Hematopoietic multipotent progenitor cell treated with erythropoietin and hydrocortisone succinate and interleukin-3 and kit ligand, for 4 days (in vitro differentiated cells): ENCODE data around the gene PLIN5.
"Not testable (repeated sequence)": the region's sequence is repeated elsewhere in the genome, so short reads cannot be mapped to it uniquely, and the experiment has no call there.

ENCODE experiments used
- DNase-seq: peaks from one replicate; pipeline ENCODE4 v3.0.0-alpha.2; 2015

Gene PLIN5

DNA sequence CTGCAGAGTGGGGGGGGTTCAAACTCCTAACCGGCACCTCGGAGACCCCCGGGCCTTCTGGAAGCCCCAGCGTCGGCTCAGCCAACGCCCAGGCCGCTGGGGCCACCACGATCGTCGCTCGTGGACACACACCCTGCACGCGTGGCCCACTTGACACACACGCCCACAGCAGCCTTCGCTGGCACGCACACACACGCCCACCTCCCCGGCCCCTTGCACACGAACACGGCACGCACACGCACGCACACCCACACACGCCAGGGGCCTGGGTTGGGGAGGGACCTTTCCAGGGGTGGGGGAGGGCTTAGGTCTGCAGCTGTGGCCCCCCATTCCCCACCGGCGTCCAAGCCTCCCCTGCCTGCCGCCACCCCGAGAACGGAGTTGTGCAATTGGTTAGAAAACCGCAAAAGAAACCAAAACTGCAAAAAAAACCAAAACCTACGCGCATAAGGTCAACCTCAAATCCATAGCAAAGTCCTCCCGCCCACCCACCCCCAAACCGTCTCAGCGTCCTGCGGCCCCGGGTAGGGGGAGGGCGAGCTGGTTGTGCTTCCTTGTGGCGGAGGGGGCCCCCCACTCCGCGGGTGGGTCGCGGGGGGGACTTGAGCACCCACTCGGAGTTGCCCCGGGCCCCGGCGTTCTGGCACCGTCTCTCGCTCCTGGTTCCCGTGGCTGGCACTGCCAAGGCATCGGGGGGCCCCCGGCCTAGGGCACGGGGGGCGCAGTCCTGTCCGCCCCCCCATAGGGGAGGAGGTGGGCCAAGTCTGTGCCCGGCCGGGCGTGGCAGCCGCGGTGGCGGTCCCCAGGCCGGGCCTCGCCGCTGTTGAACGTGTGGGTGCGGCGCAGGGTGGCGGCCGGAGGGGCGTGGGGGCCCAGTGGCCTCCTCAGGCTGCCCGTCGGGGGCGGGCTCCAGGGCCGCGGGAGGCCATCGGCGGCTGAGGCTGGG lies 8.1 kb upstream of the PLIN5 start:
- DNase-seq, result peak; percentile 60

DNA sequence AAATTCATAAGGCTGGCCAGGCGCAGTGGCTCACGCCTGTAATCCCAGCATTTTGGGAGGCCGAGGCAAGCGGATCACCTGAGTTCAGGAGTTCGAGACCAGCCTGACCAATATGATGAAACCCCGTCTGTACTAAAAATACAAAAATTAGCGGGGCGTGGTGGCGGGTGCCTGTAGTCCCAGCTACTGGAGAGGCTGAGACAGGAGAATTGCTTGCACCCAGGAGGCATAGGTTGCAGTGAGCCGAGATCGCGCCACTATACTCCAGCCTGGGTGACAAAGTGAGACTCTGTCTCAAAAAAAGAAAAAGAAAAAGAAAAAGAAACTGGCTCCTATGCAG lies 6.8 kb upstream of the PLIN5 start:
- not testable (repeated sequence) for DNase-seq

DNA sequence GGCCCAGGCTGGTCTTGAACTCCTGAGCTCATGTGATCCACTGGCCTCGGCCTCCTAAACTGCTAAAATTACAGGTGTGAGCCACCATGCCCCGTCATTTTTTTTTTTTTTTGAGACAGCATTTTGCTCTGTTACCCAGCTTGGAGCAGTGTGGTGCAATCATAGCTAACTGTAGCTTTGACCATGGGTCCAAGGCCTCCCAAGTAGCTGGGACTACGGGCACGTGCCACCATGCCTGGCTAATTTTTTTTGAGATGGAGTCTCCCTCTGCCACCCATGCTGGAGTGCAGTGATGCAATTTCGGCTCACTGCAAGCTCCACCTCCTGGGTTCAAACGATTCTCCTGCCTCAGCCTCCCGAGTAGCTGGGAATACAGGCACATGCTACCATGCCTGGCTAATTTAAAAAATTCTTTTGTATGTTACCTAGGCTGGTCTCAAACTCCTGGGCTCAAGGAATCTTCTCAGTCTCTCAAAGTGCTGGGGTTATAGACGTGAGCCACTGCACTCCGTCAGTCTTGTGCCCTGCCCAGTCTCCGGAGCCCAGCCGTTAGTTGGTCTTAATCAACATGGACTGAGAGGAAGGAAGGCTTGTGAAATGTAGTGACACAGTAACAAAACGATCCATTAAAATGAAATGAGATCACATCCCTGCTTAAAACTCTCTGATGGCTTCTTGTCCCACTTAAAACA lies 6.2 kb upstream of the PLIN5 start:
- DNase-seq, result peak; percentile 58

DNA sequence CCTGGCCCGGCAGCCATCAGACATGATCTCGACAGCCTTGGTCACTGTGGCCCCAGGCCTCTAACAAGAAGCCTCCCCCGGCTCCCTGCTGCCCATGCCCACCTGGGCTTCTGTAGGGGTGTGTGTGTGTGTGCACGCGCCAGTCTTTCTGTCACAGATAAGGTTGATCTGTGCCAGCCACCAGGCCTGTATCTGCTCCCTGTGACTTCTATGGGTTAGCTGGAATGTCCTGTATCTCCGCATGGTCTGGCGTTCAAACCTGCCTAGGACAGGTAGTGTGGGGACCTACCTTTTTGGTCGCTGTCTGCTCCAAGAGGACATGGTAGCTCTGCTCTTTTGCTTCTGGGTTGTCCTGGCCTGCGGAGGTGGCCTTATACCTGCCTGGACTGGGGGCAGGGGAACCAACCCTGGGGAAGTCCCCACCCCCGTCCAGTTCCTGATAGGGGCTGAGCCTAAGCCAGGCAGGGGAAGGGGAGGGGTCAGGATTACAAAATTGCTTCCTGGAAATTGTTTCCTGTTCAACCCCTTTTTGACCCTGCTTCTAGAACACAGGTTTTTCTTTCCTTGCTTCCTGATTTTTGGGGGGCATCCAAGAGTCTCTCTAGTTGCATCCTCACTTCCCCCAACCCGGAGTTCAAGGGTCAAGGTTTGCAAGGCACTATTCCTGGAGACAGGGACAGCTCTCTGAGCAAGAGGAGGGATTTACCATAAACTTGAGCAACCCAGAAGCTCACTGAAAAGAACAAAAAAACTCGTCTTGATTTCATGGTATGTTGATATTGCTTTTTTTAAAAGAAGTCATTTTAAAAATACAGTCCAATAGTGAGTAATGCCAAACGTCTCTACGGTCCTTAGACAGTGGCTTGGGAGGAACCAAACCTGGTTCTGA lies 4.9 kb upstream of the PLIN5 start, which contains the start of gene LRG1:
LRG1 (minus strand) TSS at position 344 of the 889 bp plus-strand sequence; CDS start at position 321, 23 bp downstream.
- DNase-seq, result peak; percentile 80

- no peak for DNase-seq
Observed at GRCh38 chr19:4539169-4539692, 4.2 kb upstream of the PLIN5 start.

GRCh38 chr19:4538601-4538954 lies 3.6 kb upstream of the PLIN5 start:
- no peak for DNase-seq

DNA sequence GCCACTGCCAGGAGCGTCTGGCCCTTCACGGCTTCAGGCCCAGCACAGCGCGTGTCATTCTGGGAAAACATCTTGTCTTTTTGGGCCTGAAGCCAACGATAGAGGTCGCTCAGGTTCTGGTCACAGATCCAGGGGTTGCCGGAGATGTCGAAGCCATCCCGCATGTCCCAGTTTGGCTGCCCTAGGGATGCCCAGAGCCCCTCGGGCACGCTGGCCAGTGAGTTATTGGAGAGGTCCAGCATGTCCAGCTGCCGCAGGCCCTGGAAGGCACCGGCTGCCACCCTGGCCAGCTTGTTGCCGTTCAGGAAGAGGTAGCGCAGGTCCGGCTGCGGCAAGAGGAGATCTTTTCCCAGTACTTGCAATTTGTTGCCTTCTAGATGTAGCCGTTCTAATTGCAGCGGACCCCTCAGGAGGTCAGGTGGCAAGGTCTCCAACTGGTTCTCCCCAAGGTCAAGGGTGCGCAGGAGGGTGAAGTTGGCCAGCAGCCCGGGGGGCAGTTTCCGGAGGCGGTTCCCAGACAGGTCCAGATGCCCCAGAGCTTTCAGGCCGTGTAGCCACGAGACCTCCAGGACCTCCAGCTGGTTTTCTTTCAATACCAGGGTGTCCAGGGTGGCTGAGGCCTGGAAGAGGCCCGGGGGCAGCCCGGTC lies 3.1 kb upstream of the PLIN5 start:
- DNase-seq, result no peak

GRCh38 chr19:4536798-4537197 lies 1.8 kb upstream of the PLIN5 start:
- DNase-seq, result no peak

DNA sequence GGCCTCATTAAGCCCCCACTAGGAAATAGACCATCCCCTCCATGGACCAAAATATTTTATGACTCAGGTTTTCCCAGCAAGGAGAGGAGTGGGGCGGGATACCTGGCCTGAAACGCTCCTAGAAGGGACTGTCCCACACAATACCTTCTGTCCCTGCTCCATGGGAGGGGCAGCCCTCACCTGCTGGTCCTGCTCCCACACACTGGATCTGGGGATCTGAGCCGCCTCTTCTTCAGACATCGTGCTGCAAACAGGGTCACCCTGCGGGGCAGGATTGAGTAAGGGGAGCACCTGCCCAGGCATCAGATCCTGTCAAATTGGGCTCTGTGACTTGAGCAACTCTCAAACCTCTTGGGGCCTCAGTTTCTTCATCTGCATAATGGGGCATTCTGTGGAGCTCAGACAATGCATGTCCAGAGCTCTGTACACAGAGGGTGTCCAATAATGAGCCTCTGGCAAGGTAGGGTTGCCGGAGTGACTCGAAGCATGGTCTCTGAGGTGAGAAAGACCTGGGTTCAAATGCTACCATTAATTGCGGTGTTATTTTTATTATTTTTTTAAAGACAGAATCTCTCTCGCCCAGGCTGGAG lies 1.1 kb downstream of the PLIN5 start:
- no peak for DNase-seq

GRCh38 chr19:4533334-4533733 lies 1.7 kb downstream of the PLIN5 start:
- DNase-seq, result no peak

GRCh38 chr19:4531562-4532165 lies 3.4 kb downstream of the PLIN5 start:
- DNase-seq, result no peak

DNA sequence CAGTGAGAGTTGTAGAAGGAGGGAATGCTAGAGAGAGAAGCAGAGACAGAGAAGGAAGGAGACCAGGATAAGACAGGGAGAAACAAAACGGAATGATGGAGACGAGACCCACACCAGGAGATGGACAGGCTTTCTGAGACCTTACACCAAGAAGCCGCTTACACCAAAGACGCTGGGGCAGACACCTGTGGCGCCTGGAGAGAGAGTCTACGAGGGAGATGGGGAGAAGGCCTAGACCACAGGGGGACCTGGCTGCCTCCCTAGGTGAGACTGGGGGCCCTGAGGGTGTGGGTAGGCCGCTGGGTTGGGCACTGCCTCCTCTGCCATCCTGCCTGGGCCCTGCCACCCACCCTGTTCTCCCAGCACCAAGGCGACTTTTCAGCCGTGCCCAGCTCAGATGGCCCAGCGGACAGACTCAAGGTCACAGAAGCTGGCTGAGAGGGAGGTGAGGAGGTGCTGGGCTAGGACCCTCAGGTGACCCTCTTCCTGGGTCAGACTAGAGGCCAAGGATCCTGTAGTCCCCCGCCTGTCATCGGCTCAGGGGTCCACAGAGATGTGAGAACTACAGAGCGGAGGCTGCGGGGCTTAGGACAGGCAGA lies 5.0 kb downstream of the PLIN5 start:
- DNase-seq, result no peak

- DNase-seq, result no peak
Observed at GRCh38 chr19:4528843-4529242, 6.2 kb downstream of the PLIN5 start.

DNA sequence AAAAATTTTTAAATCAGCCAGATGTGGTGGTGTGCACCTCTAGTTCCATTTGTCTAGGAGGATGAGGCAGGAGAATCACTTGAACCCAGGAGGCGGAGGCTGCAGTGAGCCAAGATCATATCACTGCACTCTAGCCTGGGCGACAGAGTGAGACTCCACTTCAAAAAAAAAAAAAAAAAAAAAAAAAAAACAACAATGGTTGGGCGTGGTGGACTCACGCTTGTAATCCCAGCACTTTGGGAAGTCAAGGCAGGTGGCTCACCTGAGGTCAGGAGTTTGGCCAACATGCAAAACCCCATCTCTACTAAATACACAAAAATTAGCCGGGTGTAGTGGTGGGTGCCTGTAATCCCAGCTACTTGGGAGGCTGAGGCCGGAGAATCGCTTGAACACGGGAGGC lies 7.6 kb downstream of the PLIN5 start:
- not testable (repeated sequence) for DNase-seq

DNA sequence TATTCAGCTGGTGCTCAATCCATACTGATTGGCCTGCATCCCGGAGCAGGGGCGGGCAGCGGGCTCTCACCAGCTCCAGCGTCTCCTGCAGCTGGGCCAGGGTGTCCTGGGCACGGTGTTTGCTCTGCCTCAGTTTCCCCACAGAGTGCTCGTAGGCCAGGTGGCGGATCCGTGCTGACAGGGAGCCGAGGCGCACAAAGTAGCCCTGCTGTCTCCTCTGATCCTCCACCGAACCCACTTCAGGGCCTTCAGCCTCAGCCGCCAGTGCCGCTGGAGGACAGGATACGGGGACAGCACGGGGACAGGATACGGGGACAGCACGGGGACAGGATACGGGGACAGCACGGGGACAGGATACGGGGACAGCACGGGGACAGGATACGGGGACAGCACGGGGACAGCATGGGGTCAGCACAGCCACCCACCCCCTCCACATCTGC lies 9.4 kb downstream of the PLIN5 start:
- DNase-seq, result no peak

GRCh38 chr19:4524808-4525562 lies 10.0 kb downstream of the PLIN5 start:
- DNase-seq, result peak; percentile 75

DNA sequence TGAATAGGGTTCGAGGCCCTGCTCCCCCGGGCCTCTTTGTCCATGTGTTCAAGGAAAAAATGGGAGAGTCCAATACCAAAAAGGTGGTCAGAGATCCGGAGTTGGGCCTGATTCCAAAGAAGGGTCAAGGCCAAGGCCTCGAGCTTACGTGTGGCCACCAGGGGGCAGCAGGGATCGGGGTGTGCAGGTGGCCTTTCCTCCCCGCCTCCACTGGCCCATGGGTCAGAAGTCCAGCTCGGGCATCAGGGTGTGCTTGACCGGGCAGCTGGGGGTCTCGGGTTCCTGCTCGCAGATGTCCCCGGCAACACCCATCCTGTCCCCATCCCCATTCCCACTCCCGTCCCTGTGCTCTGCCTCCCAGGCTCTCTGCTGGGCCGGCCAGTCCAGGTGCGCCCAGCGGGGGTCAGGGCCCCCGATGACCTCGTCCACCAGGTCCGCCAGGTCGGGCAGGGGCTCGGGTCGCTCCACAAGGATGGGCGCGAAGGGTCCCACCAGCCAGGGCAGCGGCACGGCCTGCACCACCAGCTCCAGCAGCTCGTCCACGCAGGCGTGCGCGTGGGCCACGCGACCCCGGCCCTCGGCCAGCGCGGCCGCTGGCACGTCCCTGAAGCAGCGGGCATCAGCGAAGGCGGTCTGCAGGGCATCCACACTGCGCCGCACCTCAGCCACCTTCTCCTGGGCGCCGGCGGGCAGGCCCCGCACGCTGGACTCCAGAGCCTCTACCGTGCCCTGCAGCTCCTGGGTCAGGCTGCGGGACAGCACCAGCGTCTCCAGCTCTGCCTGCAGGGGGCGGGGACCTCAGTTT lies 11.5 kb downstream of the PLIN5 start:
- peak; percentile 59 for DNase-seq

DNA sequence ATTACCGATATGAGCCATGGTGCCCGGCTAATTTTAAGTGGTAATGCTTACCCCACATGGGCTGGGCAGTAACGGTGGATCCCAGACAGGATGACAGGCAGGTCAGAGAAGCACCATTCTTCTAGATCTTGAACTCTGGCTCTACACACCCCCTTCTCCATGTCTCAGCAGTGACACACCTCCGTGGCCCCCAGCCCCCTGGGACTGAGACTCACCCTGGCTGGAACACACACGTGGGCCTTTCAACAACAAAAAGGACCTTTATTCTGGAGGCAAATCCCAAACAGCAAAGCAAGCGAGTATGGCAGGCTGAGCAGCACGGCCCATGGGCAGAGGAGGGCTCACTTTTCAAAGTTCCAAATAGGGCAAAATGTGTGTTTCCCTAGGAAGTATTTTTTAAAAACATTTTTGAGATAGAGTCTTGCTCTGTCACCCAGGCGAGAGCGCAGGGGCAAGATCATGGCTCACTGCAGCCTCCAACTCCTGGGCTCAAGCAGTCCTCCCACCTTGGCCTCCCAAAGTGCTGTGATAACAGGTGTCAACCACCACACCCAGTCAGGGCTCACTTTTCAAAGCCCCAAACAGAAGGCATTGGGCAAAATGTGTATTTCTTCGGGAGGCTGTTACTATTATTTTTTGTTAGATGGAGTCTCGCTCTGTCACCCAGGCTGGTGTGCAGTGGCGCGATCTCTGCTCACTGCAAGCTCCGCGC lies 12.6 kb downstream of the PLIN5 start:
- DNase-seq, result no peak

DNA sequence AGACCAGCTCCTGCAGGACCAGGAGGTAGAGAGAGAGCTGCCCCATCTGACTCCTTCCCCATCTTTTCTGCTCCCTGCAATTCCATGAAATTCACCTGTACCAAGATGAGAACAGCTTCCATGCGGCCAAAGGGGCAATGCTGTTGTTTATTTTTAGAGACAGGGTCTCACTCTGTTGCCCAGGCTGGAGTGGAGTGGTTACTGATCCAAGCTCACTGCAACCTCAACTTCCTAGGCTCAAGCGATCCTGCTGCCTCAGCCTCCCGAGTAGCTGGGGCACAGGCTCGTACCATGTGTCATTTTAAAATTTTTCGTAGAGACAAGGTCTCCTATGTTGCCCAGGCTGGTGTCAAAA lies 13.2 kb downstream of the PLIN5 start:
- DNase-seq, result no peak
